A549 (cell line): ENCODE measurements around the gene OGDH.

ENCODE experiments used
- CBX8 ChIP-seq: fragments of 200-600 bp; sonication (generic); IDR thresholded peaks from 2 replicates; pipeline ENCODE4 v1.6.1; 2016
- RAD21 ChIP-seq, 2 experiments: fragments of >200 bp in 1 of 2; sonication (Bioruptor Twin) in 1 of 2; formaldehyde crosslinking in 1 of 2; IDR thresholded peaks in 1 of 2; conservative IDR thresholded peaks in 1 of 2; 2 replicates in 1 of 2; 3 replicates in 1 of 2; pipeline ENCODE4 v1.6.1; 2012 to 2018; ENCODE audit warnings: inconsistent platforms in 1 of 2
- REST ChIP-seq: fragments of 200-600 bp; sonication (generic); IDR thresholded peaks from 2 replicates; pipeline ENCODE4 v1.6.1; 2016; ENCODE audit warnings: antibody characterized with exemption, mild to moderate bottlenecking, moderate library complexity
- TF ChIP-seq, protein P1 (sequence below): fragments of >200 bp; sonication (Bioruptor Twin); formaldehyde crosslinking; IDR thresholded peaks from 2 replicates; pipeline ENCODE4 v1.6.1; 2016
- TF ChIP-seq, protein P2 (sequence below): fragments of >200 bp; sonication (Bioruptor Twin); formaldehyde crosslinking; IDR thresholded peaks from 3 replicates; pipeline ENCODE4 v1.5.1; 2016

GRCh38 chr7:44738051-44738723 is 131.8 kb downstream of the OGDH start:
- TF ChIP-seq, protein P1, sequence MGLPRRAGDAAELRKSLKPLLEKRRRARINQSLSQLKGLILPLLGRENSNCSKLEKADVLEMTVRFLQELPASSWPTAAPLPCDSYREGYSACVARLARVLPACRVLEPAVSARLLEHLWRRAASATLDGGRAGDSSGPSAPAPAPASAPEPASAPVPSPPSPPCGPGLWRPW = no peak
- TF ChIP-seq REST (no peak), RAD21 (conservative IDR thresholded peaks at IDR 0.05 in 1 of 2, IDR thresholded peaks at IDR 0.05 in 1 of 2) (no peak), CBX8 (no peak)
- TF ChIP-seq, protein P2, sequence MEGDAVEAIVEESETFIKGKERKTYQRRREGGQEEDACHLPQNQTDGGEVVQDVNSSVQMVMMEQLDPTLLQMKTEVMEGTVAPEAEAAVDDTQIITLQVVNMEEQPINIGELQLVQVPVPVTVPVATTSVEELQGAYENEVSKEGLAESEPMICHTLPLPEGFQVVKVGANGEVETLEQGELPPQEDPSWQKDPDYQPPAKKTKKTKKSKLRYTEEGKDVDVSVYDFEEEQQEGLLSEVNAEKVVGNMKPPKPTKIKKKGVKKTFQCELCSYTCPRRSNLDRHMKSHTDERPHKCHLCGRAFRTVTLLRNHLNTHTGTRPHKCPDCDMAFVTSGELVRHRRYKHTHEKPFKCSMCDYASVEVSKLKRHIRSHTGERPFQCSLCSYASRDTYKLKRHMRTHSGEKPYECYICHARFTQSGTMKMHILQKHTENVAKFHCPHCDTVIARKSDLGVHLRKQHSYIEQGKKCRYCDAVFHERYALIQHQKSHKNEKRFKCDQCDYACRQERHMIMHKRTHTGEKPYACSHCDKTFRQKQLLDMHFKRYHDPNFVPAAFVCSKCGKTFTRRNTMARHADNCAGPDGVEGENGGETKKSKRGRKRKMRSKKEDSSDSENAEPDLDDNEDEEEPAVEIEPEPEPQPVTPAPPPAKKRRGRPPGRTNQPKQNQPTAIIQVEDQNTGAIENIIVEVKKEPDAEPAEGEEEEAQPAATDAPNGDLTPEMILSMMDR = no peak
